OCI-LY7 (cell line): ENCODE results near the gene MPZL2.

Source experiments
- EZH2phosphoT487 ChIP-seq: fragments of 200-600 bp; sonication (generic); IDR thresholded peaks from 2 replicates; pipeline ENCODE4 v1.6.1; 2018; ENCODE audit warnings: low read depth, borderline replicate concordance, mild to moderate bottlenecking, mixed run types, antibody characterized with exemption, low read length, moderate library complexity, mixed read lengths
- TF ChIP-seq, protein P1 (sequence below): fragments of 200-600 bp; sonication (generic); conservative IDR thresholded peaks from 2 replicates; pipeline ENCODE4 v1.5.1; 2014; ENCODE audit warnings: mild to moderate bottlenecking, antibody characterized with exemption, low read length, moderate library complexity, mixed read lengths

DNA sequence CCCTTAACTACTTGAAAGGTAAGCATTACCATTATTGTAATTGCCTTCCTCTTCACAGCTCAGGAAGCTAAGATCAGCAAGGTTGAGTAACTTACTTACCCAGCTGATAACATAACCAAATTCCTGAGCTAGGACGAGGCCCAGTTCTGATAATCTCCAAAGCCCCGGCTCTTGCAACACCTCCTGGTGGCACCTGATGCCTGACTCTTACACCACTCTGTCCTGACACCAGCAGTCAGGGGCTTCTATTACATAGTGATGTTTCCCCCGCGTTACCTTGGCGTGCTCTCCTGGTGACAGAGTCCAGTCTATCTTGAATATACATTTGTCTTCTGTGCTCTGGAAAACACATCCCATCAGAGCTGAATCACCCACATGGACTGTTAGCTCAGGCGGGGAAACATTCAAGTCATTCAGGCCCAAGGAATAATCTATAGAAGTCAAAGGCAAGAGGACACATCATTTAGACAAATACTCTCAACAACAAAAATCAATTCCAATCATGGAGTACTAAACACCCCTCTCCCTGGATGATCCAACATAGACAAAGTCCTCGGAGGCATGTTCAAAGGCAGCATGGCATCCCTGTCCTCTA is 51.9 kb downstream of the MPZL2 start:
- TF ChIP-seq, protein P1, sequence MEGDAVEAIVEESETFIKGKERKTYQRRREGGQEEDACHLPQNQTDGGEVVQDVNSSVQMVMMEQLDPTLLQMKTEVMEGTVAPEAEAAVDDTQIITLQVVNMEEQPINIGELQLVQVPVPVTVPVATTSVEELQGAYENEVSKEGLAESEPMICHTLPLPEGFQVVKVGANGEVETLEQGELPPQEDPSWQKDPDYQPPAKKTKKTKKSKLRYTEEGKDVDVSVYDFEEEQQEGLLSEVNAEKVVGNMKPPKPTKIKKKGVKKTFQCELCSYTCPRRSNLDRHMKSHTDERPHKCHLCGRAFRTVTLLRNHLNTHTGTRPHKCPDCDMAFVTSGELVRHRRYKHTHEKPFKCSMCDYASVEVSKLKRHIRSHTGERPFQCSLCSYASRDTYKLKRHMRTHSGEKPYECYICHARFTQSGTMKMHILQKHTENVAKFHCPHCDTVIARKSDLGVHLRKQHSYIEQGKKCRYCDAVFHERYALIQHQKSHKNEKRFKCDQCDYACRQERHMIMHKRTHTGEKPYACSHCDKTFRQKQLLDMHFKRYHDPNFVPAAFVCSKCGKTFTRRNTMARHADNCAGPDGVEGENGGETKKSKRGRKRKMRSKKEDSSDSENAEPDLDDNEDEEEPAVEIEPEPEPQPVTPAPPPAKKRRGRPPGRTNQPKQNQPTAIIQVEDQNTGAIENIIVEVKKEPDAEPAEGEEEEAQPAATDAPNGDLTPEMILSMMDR: no peak
- TF ChIP-seq EZH2phosphoT487: no peak
